ENCODE data around the gene KRTAP9-8. TPM values are rescaled to one million over a fixed set of nuclear protein-coding genes. Genes with fewer than 3 reads are reported as not detected.

The KRTAP9-8 gene
- total and polyA plus RNA-seq, 2 of the 4 experiments (the other 2 are of a cell fraction), result not detected

- H2BK5ac ChIP-seq (ENCODE audit: low read depth, low read length, poor library complexity, severe bottlenecking), result no peak overlapping the region
- H3K9me3 ChIP-seq (ENCODE audit: control insufficient read depth, insufficient read depth, low read length), result no peaks in the 10 kb centered on the region
- no peaks in the 10 kb centered on the region for H3K36me3 ChIP-seq (ENCODE audit: control insufficient read depth, insufficient read depth, low read length)
- no peaks in the 10 kb centered on the region for H3K79me1 ChIP-seq (ENCODE audit: low read depth in 1 of 2, low read length in 2 of 2)
- H2BK20ac ChIP-seq (ENCODE audit: low read depth, low read length), result no peak overlapping the region
- H3K4ac ChIP-seq (ENCODE audit: low read depth, low read length), result no peak overlapping the region
- H3K4me1 ChIP-seq (ENCODE audit: control insufficient read depth, insufficient read depth, low read length), result no peaks in the 10 kb centered on the region
- peak; percentile 73 for DNase-seq
- dilution Hi-C loops (cut with HindIII; ENCODE audit: low sequenced_read_pairs, unreplicated experiment) (no loop called here), in situ Hi-C loops (cut with MboI; ENCODE audit: low sequenced_read_pairs) (no loop called here), intact Hi-C loops (cut with micrococcal nuclease) (no loop called here)
- H4K5ac ChIP-seq (ENCODE audit: low read depth, low read length), result no peak overlapping the region
- no peaks in the 10 kb centered on the region for H4K20me1 ChIP-seq (ENCODE audit: insufficient read depth, low read length)
- no TSS peak for BruUV-seq (replicated peaks)
- no peak overlapping the region for H3K14ac ChIP-seq (replicated peaks; ENCODE audit: low read depth, low read length)
- H3K4me2 ChIP-seq (ENCODE audit: low read depth, low read length), result no peak overlapping the region
- H3K9me1 ChIP-seq (ENCODE audit: insufficient read depth, low read length), result peaks cover 7% of the 10 kb centered on the region; the same call in 1 of the 2 replicates
- H4K8ac ChIP-seq (ENCODE audit: low read depth in 2 of 2, low read length in 2 of 2), result no peak overlapping the region
- no peak overlapping the region for H3K9ac ChIP-seq (ENCODE audit: low read depth, low read length)
- TF ChIP-seq FOS (IDR thresholded peaks at IDR 0.05; ENCODE audit: low read depth, low read length) (0 out of 2 replicates have a peak, but pooled peaks have one; percentile 19), MAFK (IDR thresholded peaks at IDR 0.05; ENCODE audit: low read depth, low read length) (no peak), NFE2L2 (IDR thresholded peaks at IDR 0.05; ENCODE audit: low read depth, low read length) (peak; percentile 67; the same call in 1 of the 2 replicates), SMC3 (IDR thresholded peaks at IDR 0.05; ENCODE audit: low read depth, low read length) (no peak), CTCF (conservative IDR thresholded peaks at IDR 0.05; ENCODE audit: low read depth, low read length) (no peak)
- no peak for ATAC-seq (ENCODE audit: low read depth)
- no peak overlapping the region for H3K4me3 ChIP-seq (ENCODE audit: insufficient read depth, low read depth, low read length)
- H3K23ac ChIP-seq (ENCODE audit: low read depth, low read length), result no peak overlapping the region
- CTCF ChIA-PET, result interaction anchor here (1.2 kb wide), 1 partner anchor 337 kb away, joined by 3 read pairs; no protein-coding TSS in a partner anchor
- no peak overlapping the region for H3K18ac ChIP-seq (ENCODE audit: low read depth, low read length)
- no peak overlapping the region for H2BK15ac ChIP-seq (ENCODE audit: low read depth, low read length)
- no peak overlapping the region for H3K56ac ChIP-seq (ENCODE audit: extremely low read depth, insufficient read depth, low read length)
- H2BK120ac ChIP-seq (ENCODE audit: low read depth, low read length), result no peak overlapping the region
- 11% methylated on average over 1 of the region's 1 CpG; no CpG with 5 or more reads in 1 of the 2 experiments for WGBS, 2 experiments (ENCODE audit: extremely low coverage in 2 of 2, insufficient read length in 1 of 2)
- H3K27me3 ChIP-seq (ENCODE audit: control insufficient read depth, insufficient read depth, low read length), result peaks cover 4% of the 10 kb centered on the region; the same call in 1 of the 2 replicates
- no peak overlapping the region for H2AK5ac ChIP-seq (ENCODE audit: low read depth, low read length)
- no peak overlapping the region for H4K91ac ChIP-seq (ENCODE audit: insufficient read depth, low read depth, low read length)
- no peak overlapping the region for H2AK9ac ChIP-seq (replicated peaks; ENCODE audit: low read depth, low read length, poor library complexity)
- no peak overlapping the region for H3K27ac ChIP-seq (ENCODE audit: insufficient read depth, low read length)
- POLR2A ChIA-PET (ENCODE audit: unreplicated experiment), result no interaction called here
- H2AFZ ChIP-seq (replicated peaks; ENCODE audit: low read length, poor library complexity), result no peak overlapping the region
Measured at GRCh38 chr17:41211845-41212466, 25.8 kb upstream of the KRTAP9-8 start.
